Erythroblast (primary cell): Measurements from ENCODE around the gene ACACB.

Source experiments
- GATA1 ChIP-seq: IDR thresholded peaks from 2 replicates; pipeline ENCODE4 v1.6.1; 2011; ENCODE audit warnings: low read depth, mild to moderate bottlenecking, control low read depth, low read length, moderate library complexity
- POLR2A ChIP-seq: IDR thresholded peaks from 2 replicates; pipeline ENCODE4 v1.6.1; 2011; ENCODE audit warnings: mild to moderate bottlenecking, low read length

GRCh38 chr12:109232731-109233130 is 116.3 kb downstream of the ACACB start:
- TF ChIP-seq POLR2A, result no peak
- no peak for TF ChIP-seq GATA1
